ENCODE measurements around the gene BICD2.

Gene BICD2

GRCh38 chr9:92734931-92735635 lies 29.6 kb downstream of the BICD2 start:
- DNase-seq (ENCODE audit: low read depth) = no peak
- H3K4me3 ChIP-seq (replicated peaks; ENCODE audit: low read depth, low read length) = no peak overlapping the region
- no peak for TF ChIP-seq CTCF (IDR thresholded peaks at IDR 0.05; ENCODE audit: low read length, missing control alignments)

GRCh38 chr9:92730897-92731296 lies 33.7 kb downstream of the BICD2 start:
- DNase-seq (ENCODE audit: low read depth) = no peak
- no peak for TF ChIP-seq CTCF (IDR thresholded peaks at IDR 0.05; ENCODE audit: low read length, missing control alignments)
- H3K4me3 ChIP-seq (replicated peaks; ENCODE audit: low read depth, low read length) = no peak overlapping the region

- no peak for DNase-seq (ENCODE audit: low read depth)
Measured at GRCh38 chr9:92729735-92730155, 34.9 kb downstream of the BICD2 start.

GRCh38 chr9:92728831-92729734 lies 35.5 kb downstream of the BICD2 start:
- no peak for DNase-seq (ENCODE audit: low read depth)
- no peak overlapping the region for H3K4me3 ChIP-seq (replicated peaks; ENCODE audit: low read depth, low read length)
- no peak for TF ChIP-seq CTCF (IDR thresholded peaks at IDR 0.05; ENCODE audit: low read length, missing control alignments)

More at GRCh38 chr9:92729735-92730155, 34.9 kb downstream of the BICD2 start:
- H3K4me3 ChIP-seq (replicated peaks; ENCODE audit: low read depth, low read length) = no peak overlapping the region
- TF ChIP-seq CTCF (IDR thresholded peaks at IDR 0.05; ENCODE audit: low read length, missing control alignments) = no peak

- no peak for TF ChIP-seq CTCF (IDR thresholded peaks at IDR 0.05; ENCODE audit: low read length, missing control alignments)
- no peak overlapping the region for H3K4me3 ChIP-seq (replicated peaks; ENCODE audit: low read depth, low read length)
- DNase-seq (ENCODE audit: low read depth) = no peak
Measured at GRCh38 chr9:92727716-92728700, 36.6 kb downstream of the BICD2 start.

- DNase-seq (ENCODE audit: low read depth) = peak; percentile 62
- no peak for TF ChIP-seq CTCF (IDR thresholded peaks at IDR 0.05; ENCODE audit: low read length, missing control alignments)
- no peak overlapping the region for H3K4me3 ChIP-seq (replicated peaks; ENCODE audit: low read depth, low read length)
Measured at GRCh38 chr9:92726971-92727715, 37.5 kb downstream of the BICD2 start.
